CD4-positive, CD25-positive, alpha-beta regulatory T cell (primary cell): Measurements from ENCODE around the gene GOLPH3. TPM values are rescaled to one million over a fixed set of nuclear protein-coding genes. Genes with fewer than 3 reads are reported as not detected.

Experiments used
- ATAC-seq, 2 donors: fragments of 150-1000 bp; cut with Tn5 transposase; one replicate each; pipeline ENCODE4 v1.10.0; 2021; ENCODE audit warnings: low read depth in 2 of 2, moderate number of reproducible peaks in 2 of 2, moderate library complexity in 1 of 2
- DNase-seq, 3 donors: peaks; one replicate each; pipeline versions ENCODE4 v3.0.0 to v3.0.0-alpha.2; 2012 to 2022; ENCODE audit warnings: mixed read lengths in 1 of 3
- H3K27ac ChIP-seq: one replicate; pipeline ENCODE4 v1.7.0; 2013; ENCODE audit warnings: mild to moderate bottlenecking, low read length; ENCODE audit not compliant: insufficient read depth, poor library complexity, severe bottlenecking
- H3K27me3 ChIP-seq: one replicate; pipeline ENCODE4 v1.7.0; 2013; ENCODE audit warnings: low read length; ENCODE audit not compliant: control insufficient read depth, insufficient read depth
- H3K36me3 ChIP-seq: one replicate; pipeline ENCODE4 v1.7.0; 2013; ENCODE audit warnings: mild to moderate bottlenecking, low read length, moderate library complexity; ENCODE audit not compliant: control insufficient read depth, insufficient read depth
- H3K4me1 ChIP-seq: 2 replicates; pipeline ENCODE4 v1.7.0; 2013; ENCODE audit warnings: mild to moderate bottlenecking, low read length; ENCODE audit not compliant: insufficient read depth, control insufficient read depth, poor library complexity, severe bottlenecking
- H3K4me3 ChIP-seq: one replicate; pipeline ENCODE4 v1.7.0; 2013; ENCODE audit warnings: low read depth, mild to moderate bottlenecking, low read length, moderate library complexity
- H3K9me3 ChIP-seq, 2 experiments: 1 replicate in 1 of 2; 2 replicates in 1 of 2; pipeline ENCODE4 v1.7.0; 2013; ENCODE audit warnings: low read length in 2 of 2, mild to moderate bottlenecking in 1 of 2, moderate library complexity in 1 of 2; ENCODE audit not compliant: control insufficient read depth in 2 of 2
- H3K27ac Mint-ChIP-seq, 3 donors: one replicate each; pipeline ENCODE4 v1.8.0; 2020 to 2022; ENCODE audit warnings: mild to moderate bottlenecking in 3 of 3, mixed read lengths in 3 of 3, moderate library complexity in 2 of 3
- H3K27me3 Mint-ChIP-seq: one replicate; pipeline ENCODE4 v1.8.0; 2022; ENCODE audit warnings: mild to moderate bottlenecking, mixed read lengths
- H3K36me3 Mint-ChIP-seq: one replicate; pipeline ENCODE4 v1.8.0; 2020; ENCODE audit warnings: mixed read lengths
- H3K4me1 Mint-ChIP-seq, 4 donors: one replicate each; pipeline ENCODE4 v1.8.0; 2020 to 2022; ENCODE audit warnings: mixed read lengths in 4 of 4, mild to moderate bottlenecking in 1 of 4
- H3K4me3 Mint-ChIP-seq, 4 donors: one replicate each; pipeline ENCODE4 v1.8.0; 2020 to 2022; ENCODE audit warnings: mild to moderate bottlenecking in 4 of 4, mixed read lengths in 4 of 4, moderate library complexity in 3 of 4
- H3K9me3 Mint-ChIP-seq, 7 donors: one replicate each; pipeline ENCODE4 v1.8.0; 2020 to 2022; ENCODE audit warnings: mixed read lengths in 7 of 7, mild to moderate bottlenecking in 3 of 7, moderate library complexity in 2 of 7
- polyA plus RNA-seq, 4 donors: library from polyadenylated mRNA; unstranded; fragments of 300-500 nt; fragmentation: Illumina TruSeq; gene quantifications; one replicate each; pipeline ENCODE4 v1.2.3, GENCODE V29; 2021
- total RNA-seq: library from RNA; stranded (reverse); gene quantifications from one replicate; pipeline ENCODE4 v1.2.3, GENCODE V29; 2022

The GOLPH3 gene
- total and polyA plus RNA-seq, 5 donors from 2014 or later: 66.8 to 130 (median 112) TPM

DNA sequence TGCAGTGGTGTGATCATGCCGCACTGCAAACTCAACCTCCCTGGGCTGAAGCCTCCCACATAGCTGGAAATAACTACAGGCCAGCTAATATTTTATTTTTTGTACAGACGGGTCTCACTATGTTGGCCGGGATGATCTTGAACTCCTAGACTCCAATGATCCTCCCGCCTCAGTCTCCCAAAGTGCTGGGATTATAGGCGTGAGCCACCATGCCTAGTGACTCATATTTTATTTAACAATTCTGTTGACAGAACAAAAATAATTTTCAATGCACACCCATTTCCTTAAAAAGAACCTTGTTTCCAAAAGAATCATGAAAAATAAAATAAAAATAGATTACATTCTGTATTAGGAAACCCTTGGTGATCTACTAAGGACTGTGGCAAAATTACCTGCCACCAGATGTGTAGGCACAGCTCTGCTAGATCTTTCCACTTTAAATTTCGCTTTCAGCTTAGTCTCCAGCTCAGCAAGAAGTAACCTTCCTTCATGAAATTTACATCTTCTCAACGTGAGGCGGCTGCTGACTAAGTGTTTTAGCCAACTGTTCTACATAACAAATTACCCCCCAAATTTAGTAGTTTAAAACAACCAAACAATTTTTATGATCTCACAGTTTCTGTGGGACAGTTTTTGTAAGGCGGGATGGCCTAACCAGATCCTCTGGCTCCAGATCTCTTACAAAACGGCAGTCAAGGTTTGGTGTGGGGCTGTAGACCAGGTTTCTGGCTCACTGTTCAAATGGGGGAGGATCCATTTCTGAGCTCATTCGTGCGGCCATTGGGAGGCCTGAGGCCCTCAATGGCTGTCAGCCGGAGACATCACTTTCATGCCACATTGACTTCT is 32.6 kb upstream of the GOLPH3 start:
- Histone ChIP-seq H3K9me3 (no peaks in the 10 kb centered on the region), H3K4me3 (no peak overlapping the region), H3K36me3 (no peaks in the 10 kb centered on the region), H3K4me1 (peaks cover 9% of the 10 kb centered on the region), H3K27me3 (no peaks in the 10 kb centered on the region), H3K27ac (no peak overlapping the region)
- Mint-ChIP-seq H3K4me3 (peak overlapping the region in 1 of 4 donors; percentile 2), H3K36me3 (no peaks in the 10 kb centered on the region), H3K27ac (no peak overlapping the region), H3K27me3 (peaks cover 22% of the 10 kb centered on the region), H3K9me3 (peaks cover 0 to 1% (median 0%) of the 10 kb centered on the region in 7 donors), H3K4me1 (peaks cover 7 to 13% (median 10%) of the 10 kb centered on the region in 4 donors)
- ATAC-seq: no peak
- no peak for DNase-seq

DNA sequence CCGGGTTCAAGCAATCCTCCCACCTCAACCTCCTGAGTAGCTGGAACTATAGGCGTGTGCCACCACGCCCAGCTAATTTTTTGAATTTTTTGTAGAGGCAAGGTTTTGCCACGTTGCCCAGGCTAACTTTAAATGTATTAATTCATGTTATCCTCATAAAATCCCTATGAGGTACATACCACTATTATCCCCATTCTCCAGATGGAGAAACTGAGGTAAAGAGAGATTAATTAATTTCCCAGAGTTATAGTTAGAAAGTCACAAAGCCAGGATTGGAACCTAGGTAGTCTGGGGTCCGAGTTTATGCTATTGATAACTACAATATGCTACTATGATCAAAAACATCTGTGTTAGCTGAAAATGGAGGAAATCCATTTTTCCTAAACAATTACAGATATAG is 31.9 kb upstream of the GOLPH3 start:
- peaks cover 0 to 1% (median 0%) of the 10 kb centered on the region in 7 donors for H3K9me3 Mint-ChIP-seq
- Histone ChIP-seq H3K27ac (no peak overlapping the region), H3K9me3 (no peaks in the 10 kb centered on the region), H3K4me1 (peaks cover 5% of the 10 kb centered on the region), H3K36me3 (no peaks in the 10 kb centered on the region), H3K4me3 (no peak overlapping the region), H3K27me3 (peaks cover 2% of the 10 kb centered on the region)
- DNase-seq (no peak), ATAC-seq (no peak)
- H3K4me1 Mint-ChIP-seq: peaks cover 4 to 9% (median 6%) of the 10 kb centered on the region in 4 donors
- no peak overlapping the region for H3K4me3 Mint-ChIP-seq
- H3K36me3 Mint-ChIP-seq: no peaks in the 10 kb centered on the region
- H3K27ac Mint-ChIP-seq: peak overlapping the region in 1 of 3 donors; percentile 32
- H3K27me3 Mint-ChIP-seq: peaks cover 26% of the 10 kb centered on the region

DNA sequence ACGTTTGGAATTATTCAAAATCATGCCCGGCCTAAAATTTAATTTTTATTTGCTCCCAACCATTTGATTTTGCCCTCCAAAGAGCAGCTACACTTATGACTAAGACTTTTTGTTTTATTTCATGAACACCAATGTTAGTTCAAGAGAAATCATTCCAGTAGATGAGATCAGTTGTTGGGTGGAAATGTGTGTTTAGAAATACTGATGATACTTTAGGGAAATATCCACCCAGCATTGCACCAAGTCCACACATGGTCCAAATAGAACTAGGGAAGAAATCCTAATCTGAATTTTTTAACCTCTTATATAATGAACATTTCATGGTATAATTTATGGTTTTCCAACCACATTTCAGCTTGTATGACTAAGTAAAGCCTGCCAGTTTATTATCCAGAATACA is 28.3 kb upstream of the GOLPH3 start:
- no peaks in the 10 kb centered on the region for H3K4me1 ChIP-seq
- H3K27ac ChIP-seq: no peak overlapping the region
- ATAC-seq (no peak), DNase-seq (no peak)
- H3K4me1 Mint-ChIP-seq: peaks cover 0 to 4% (median 0%) of the 10 kb centered on the region in 4 donors
- H3K27me3 Mint-ChIP-seq: peaks cover 36% of the 10 kb centered on the region
- no peak overlapping the region for H3K27ac Mint-ChIP-seq
- no peaks in the 10 kb centered on the region for H3K36me3 ChIP-seq
- no peak overlapping the region for H3K4me3 ChIP-seq
- H3K27me3 ChIP-seq: peaks cover 3% of the 10 kb centered on the region
- H3K9me3 ChIP-seq: no peaks in the 10 kb centered on the region
- H3K4me3 Mint-ChIP-seq: no peak overlapping the region
- H3K36me3 Mint-ChIP-seq: no peaks in the 10 kb centered on the region
- H3K9me3 Mint-ChIP-seq: no peaks in the 10 kb centered on the region

DNA sequence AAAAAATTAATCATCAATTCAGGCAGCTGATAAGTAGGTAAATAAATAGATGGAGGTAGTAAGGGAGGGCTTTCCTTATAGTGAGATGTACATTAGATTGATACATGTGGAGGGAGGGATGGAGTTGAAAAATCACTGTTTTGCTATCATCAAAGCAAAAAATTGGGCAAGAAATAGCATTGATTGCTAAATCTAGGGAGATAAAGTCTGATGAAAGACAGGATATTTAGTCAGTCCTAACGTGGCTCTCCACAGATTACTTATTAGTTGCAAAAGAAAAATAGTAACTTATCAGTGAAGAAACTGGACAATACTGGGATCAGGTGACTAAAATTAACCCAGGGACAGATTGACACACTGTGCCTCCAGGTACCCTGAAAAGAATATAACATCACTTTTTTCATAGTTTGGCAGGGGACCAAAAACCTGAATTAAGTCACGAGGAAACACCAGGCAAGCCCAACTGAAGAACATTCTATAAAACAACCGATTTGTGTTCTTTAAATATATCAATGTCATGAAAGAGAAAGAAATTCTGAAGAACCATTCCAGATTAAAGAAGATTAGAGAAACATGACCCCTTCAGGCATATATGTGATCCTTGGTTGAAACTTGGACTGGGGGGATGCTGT is 27.1 kb upstream of the GOLPH3 start:
- H3K27me3 Mint-ChIP-seq: peaks cover 29% of the 10 kb centered on the region
- H3K36me3 Mint-ChIP-seq: no peaks in the 10 kb centered on the region
- Histone ChIP-seq H3K4me3 (no peak overlapping the region), H3K9me3 (no peaks in the 10 kb centered on the region), H3K27me3 (peaks cover 3% of the 10 kb centered on the region), H3K4me1 (no peaks in the 10 kb centered on the region), H3K27ac (no peak overlapping the region), H3K36me3 (no peaks in the 10 kb centered on the region)
- DNase-seq (no peak), ATAC-seq (no peak)
- peaks cover 0 to 2% (median 0%) of the 10 kb centered on the region in 4 donors for H3K4me1 Mint-ChIP-seq
- no peak overlapping the region for H3K4me3 Mint-ChIP-seq
- no peaks in the 10 kb centered on the region for H3K9me3 Mint-ChIP-seq
- no peak overlapping the region for H3K27ac Mint-ChIP-seq

DNA sequence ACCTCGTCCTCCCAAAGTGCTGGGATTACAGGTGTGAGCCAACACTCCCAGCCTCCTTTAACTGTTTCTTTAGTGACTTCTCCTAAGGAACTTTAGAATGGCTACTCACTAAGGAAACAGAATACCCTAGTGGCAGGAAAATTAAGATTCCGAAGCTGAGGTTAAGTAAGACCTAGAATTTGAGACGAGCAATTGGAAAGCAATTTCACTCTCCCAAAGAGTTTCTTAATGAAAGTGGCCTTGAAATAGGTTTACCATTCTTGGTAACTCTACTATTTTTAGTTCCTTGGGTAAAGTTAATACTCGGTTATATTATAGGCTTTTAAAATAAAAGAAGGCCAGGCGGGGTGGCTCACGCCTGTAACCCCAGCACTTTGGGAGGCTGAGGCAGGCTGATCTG is 22.9 kb upstream of the GOLPH3 start:
- ATAC-seq: no peak
- peaks cover 14% of the 10 kb centered on the region for H3K27me3 ChIP-seq
- Mint-ChIP-seq H3K36me3 (no peaks in the 10 kb centered on the region), H3K27ac (no peak overlapping the region), H3K9me3 (peaks cover 0 to 5% (median 0%) of the 10 kb centered on the region in 7 donors), H3K4me3 (no peak overlapping the region), H3K4me1 (no peaks in the 10 kb centered on the region), H3K27me3 (peaks cover 44% of the 10 kb centered on the region)
- no peak for DNase-seq
- H3K9me3 ChIP-seq: no peaks in the 10 kb centered on the region
- H3K4me1 ChIP-seq: no peaks in the 10 kb centered on the region
- no peaks in the 10 kb centered on the region for H3K36me3 ChIP-seq
- no peak overlapping the region for H3K27ac ChIP-seq
- H3K4me3 ChIP-seq: no peak overlapping the region

DNA sequence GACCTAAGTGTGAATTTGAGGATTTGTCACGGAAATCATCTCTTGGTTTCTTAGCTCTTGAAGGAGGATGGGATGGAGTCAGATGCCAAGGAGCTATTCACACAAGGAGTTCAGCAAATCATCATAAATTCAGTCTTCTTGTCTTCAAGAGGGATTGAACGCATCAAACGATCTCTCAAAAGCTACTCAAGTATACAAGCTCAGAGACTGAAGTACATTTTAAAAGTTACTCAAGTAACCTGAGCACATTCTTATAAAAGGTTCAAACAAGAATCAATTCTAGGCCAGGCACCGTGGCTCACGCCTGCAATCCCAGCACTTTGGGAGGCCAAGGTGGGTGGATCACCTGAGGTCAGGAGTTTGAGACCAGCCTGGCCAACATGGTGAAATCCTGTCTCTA is 21.1 kb upstream of the GOLPH3 start:
- Mint-ChIP-seq H3K27ac (no peak overlapping the region), H3K4me3 (no peak overlapping the region), H3K4me1 (no peaks in the 10 kb centered on the region), H3K36me3 (no peaks in the 10 kb centered on the region), H3K27me3 (peaks cover 33% of the 10 kb centered on the region), H3K9me3 (peaks cover 0 to 5% (median 0%) of the 10 kb centered on the region in 7 donors)
- peaks cover 12% of the 10 kb centered on the region for H3K27me3 ChIP-seq
- H3K27ac ChIP-seq: no peak overlapping the region
- H3K9me3 ChIP-seq: no peaks in the 10 kb centered on the region
- DNase-seq (no peak), ATAC-seq (no peak)
- no peak overlapping the region for H3K4me3 ChIP-seq
- H3K36me3 ChIP-seq: no peaks in the 10 kb centered on the region
- H3K4me1 ChIP-seq: no peaks in the 10 kb centered on the region

DNA sequence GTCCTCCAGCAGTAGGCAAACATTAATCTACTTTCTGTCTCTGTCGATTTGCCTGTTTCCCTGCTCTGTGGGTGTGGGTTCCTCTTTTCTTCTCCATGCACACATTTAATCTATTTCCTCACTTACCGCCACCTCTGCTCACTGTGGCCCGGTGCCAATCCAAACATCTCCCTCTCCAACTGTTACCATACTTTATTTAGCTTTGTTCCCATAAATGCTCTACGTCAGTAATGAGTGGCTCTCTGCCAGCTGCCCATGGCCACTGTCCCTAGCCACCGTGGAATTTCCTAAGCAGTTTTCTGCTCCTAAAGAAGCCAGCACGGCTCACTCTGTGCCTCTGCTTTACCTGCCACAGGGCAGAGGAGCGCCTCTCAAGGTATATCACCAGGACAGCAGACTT is 19.5 kb upstream of the GOLPH3 start:
- Mint-ChIP-seq H3K27ac (no peak overlapping the region), H3K9me3 (peaks cover 0 to 5% (median 0%) of the 10 kb centered on the region in 7 donors), H3K27me3 (peaks cover 30% of the 10 kb centered on the region), H3K36me3 (no peaks in the 10 kb centered on the region), H3K4me3 (no peak overlapping the region), H3K4me1 (no peaks in the 10 kb centered on the region)
- H3K4me3 ChIP-seq: no peak overlapping the region
- H3K36me3 ChIP-seq: no peaks in the 10 kb centered on the region
- ATAC-seq (no peak), DNase-seq (no peak)
- no peaks in the 10 kb centered on the region for H3K4me1 ChIP-seq
- H3K27me3 ChIP-seq: peaks cover 12% of the 10 kb centered on the region
- no peaks in the 10 kb centered on the region for H3K9me3 ChIP-seq
- H3K27ac ChIP-seq: no peak overlapping the region
